NCI-H446 treated with DMSO at 0.1 percent for 48 hours (cell line): ENCODE measurements around the gene RAX2.

Experiments
- DNase-seq: peaks from one replicate; lab custom pipeline; 2025; lab: John Stamatoyannopoulos, UW

The RAX2 gene

GRCh38 chr19:3801412-3802096 lies 29.5 kb upstream of the RAX2 start:
- no peak for DNase-seq

GRCh38 chr19:3800996-3801395 lies 29.0 kb upstream of the RAX2 start:
- no peak for DNase-seq

GRCh38 chr19:3798137-3798536 lies 26.1 kb upstream of the RAX2 start:
- DNase-seq, result no peak

- no peak for DNase-seq
These were observed 24.3 kb upstream of the RAX2 start for GRCh38 chr19:3796358-3796757.

- no peak for DNase-seq
These were observed 21.8 kb upstream of the RAX2 start for GRCh38 chr19:3793799-3794198.

GRCh38 chr19:3792114-3792513 lies 20.1 kb upstream of the RAX2 start:
- DNase-seq, result no peak

GRCh38 chr19:3790941-3791340 lies 18.9 kb upstream of the RAX2 start:
- DNase-seq, result no peak

GRCh38 chr19:3790209-3790734 lies 18.2 kb upstream of the RAX2 start:
- no peak for DNase-seq

- no peak for DNase-seq
These were observed 17.2 kb upstream of the RAX2 start for GRCh38 chr19:3788996-3789778.

GRCh38 chr19:3785938-3786824 lies 14.2 kb upstream of the RAX2 start, which contains the start of gene MATK:
Gene MATK (minus strand): TSS chr19:3786381. CDS start chr19:3785135, 1,246 bp downstream.
- DNase-seq, result no peak

- no peak for DNase-seq
These were observed 13.5 kb upstream of the RAX2 start for GRCh38 chr19:3785451-3785937.

- no peak for DNase-seq
These were observed 12.8 kb upstream of the RAX2 start for GRCh38 chr19:3784607-3785450.

- no peak for DNase-seq
These were observed 11.9 kb upstream of the RAX2 start for GRCh38 chr19:3783660-3784584.

- DNase-seq, result no peak
These were observed 10.9 kb upstream of the RAX2 start for GRCh38 chr19:3782903-3783302.

GRCh38 chr19:3782330-3782729 lies 10.3 kb upstream of the RAX2 start:
- no peak for DNase-seq

- no peak for DNase-seq
These were observed 9.6 kb upstream of the RAX2 start for GRCh38 chr19:3781603-3782002.

GRCh38 chr19:3780786-3781304 lies 8.8 kb upstream of the RAX2 start:
- no peak for DNase-seq

- DNase-seq, result no peak
These were observed 7.1 kb upstream of the RAX2 start for GRCh38 chr19:3778899-3779723.
